CD4-positive, alpha-beta T cell treated with Interleukin-6 for 4 hours (primary cell): ENCODE measurements around the gene BACH2.

ENCODE experiments used
- DNase-seq: peaks from one replicate; pipeline ENCODE4 v3.0.0-alpha.2; 2020; ENCODE audit warnings: mixed read lengths

Gene BACH2

GRCh38 chr6:89954721-89955148 is 341.9 kb downstream of the BACH2 start:
- no peak for DNase-seq

- DNase-seq, result peak; percentile 74
Measured at GRCh38 chr6:89952686-89953085, 344.0 kb downstream of the BACH2 start.

GRCh38 chr6:89952105-89952671 is 344.5 kb downstream of the BACH2 start:
- DNase-seq, result no peak

GRCh38 chr6:89951574-89952104 is 345.0 kb downstream of the BACH2 start:
- DNase-seq, result no peak

- no peak for DNase-seq
Measured at GRCh38 chr6:89950879-89951391, 345.7 kb downstream of the BACH2 start.

GRCh38 chr6:89950446-89950845 is 346.2 kb downstream of the BACH2 start:
- no peak for DNase-seq

GRCh38 chr6:89948876-89949275 is 347.8 kb downstream of the BACH2 start:
- no peak for DNase-seq

GRCh38 chr6:89944826-89945407 is 351.7 kb downstream of the BACH2 start:
- DNase-seq, result no peak

- no peak for DNase-seq
Measured at GRCh38 chr6:89944181-89944755, 352.4 kb downstream of the BACH2 start.

- no peak for DNase-seq
Measured at GRCh38 chr6:89942601-89943000, 354.0 kb downstream of the BACH2 start.

GRCh38 chr6:89941763-89942497 is 354.7 kb downstream of the BACH2 start:
- no peak for DNase-seq

GRCh38 chr6:89941031-89941762 is 355.4 kb downstream of the BACH2 start:
- DNase-seq, result no peak

GRCh38 chr6:89940225-89941027 is 356.2 kb downstream of the BACH2 start:
- DNase-seq, result peak; percentile 78

GRCh38 chr6:89939144-89939543 is 357.5 kb downstream of the BACH2 start:
- DNase-seq, result no peak

GRCh38 chr6:89938014-89938413 is 358.6 kb downstream of the BACH2 start:
- DNase-seq, result no peak

GRCh38 chr6:89936177-89936576 is 360.5 kb downstream of the BACH2 start:
- no peak for DNase-seq

GRCh38 chr6:89934685-89935366 is 361.8 kb downstream of the BACH2 start:
- no peak for DNase-seq

GRCh38 chr6:89932245-89932802 is 364.3 kb downstream of the BACH2 start:
- DNase-seq, result no peak

- DNase-seq, result no peak
Measured at GRCh38 chr6:89930789-89931188, 365.9 kb downstream of the BACH2 start.

- DNase-seq, result no peak
Measured at GRCh38 chr6:89928604-89929003, 368.0 kb downstream of the BACH2 start.
